IMR-90 (cell line): ENCODE data around the gene PLPP7. TPM values are rescaled to one million over a fixed set of nuclear protein-coding genes. Genes with fewer than 3 reads are reported as not detected.

Experiments
- ATAC-seq: fragments of 200-7000 bp; cut with Tn5 transposase; 2 replicates; pipeline ENCODE4 v1.9.1; 2020; ENCODE audit warnings: low read depth, mild to moderate bottlenecking, moderate library complexity
- BruUV-seq: library from RNA; stranded (reverse); fragments of 400-500 nt; replicated peaks from 2 replicates; lab custom pipeline; 2021; lab: Mats Ljungman, UMichigan
- CTCF ChIA-PET: fragments of 300-600 bp; formaldehyde crosslinking; extraction: SDS; loops from one replicate; lab custom pipeline; 2021; ENCODE audit warnings: antibody characterized with exemption; lab: Yijun Ruan, JAX
- POLR2A ChIA-PET: fragments of 300-600 bp; sonication (Branson Sonifier 250); formaldehyde crosslinking; loops from one replicate; lab custom pipeline; 2022; ENCODE audit warnings: antibody characterized with exemption; ENCODE audit not compliant: unreplicated experiment; lab: Charles Lee
- DNase-seq: peaks from one replicate; pipeline ENCODE4 v3.0.0; 2013
- H2AFZ ChIP-seq: replicated peaks from 2 replicates; pipeline ENCODE3; 2013; ENCODE audit warnings: low read length, mild to moderate bottlenecking; ENCODE audit not compliant: poor library complexity
- H2AK5ac ChIP-seq: 2 replicates; pipeline ENCODE4 v1.6.1; 2013; ENCODE audit warnings: low read depth, low read length, inconsistent platforms
- H2AK9ac ChIP-seq: replicated peaks from 2 replicates; pipeline ENCODE3; 2013; ENCODE audit warnings: mild to moderate bottlenecking, low read depth, low read length, moderate library complexity; ENCODE audit not compliant: poor library complexity
- H2BK120ac ChIP-seq: 2 replicates; pipeline ENCODE4 v1.6.1; 2013; ENCODE audit warnings: low read depth, low read length, inconsistent platforms
- H2BK15ac ChIP-seq: 3 replicates; pipeline ENCODE4 v1.6.1; 2013; ENCODE audit warnings: low read depth, low read length, inconsistent platforms
- H2BK20ac ChIP-seq: 2 replicates; pipeline ENCODE4 v1.6.1; 2013; ENCODE audit warnings: low read depth, mild to moderate bottlenecking, inconsistent platforms, low read length, moderate library complexity
- H2BK5ac ChIP-seq: 2 replicates; pipeline ENCODE4 v1.6.1; 2013; ENCODE audit warnings: mild to moderate bottlenecking, low read depth, low read length, inconsistent platforms; ENCODE audit not compliant: poor library complexity, severe bottlenecking
- H3K14ac ChIP-seq: replicated peaks from 2 replicates; pipeline ENCODE4 v1.6.1; 2013; ENCODE audit warnings: low read depth, low read length, inconsistent platforms
- H3K18ac ChIP-seq: 2 replicates; pipeline ENCODE4 v1.6.1; 2013; ENCODE audit warnings: low read depth, low read length, control low read depth
- H3K23ac ChIP-seq: 2 replicates; pipeline ENCODE4 v1.6.1; 2013; ENCODE audit warnings: low read depth, low read length, inconsistent platforms
- H3K27ac ChIP-seq: 2 replicates; pipeline ENCODE4 v1.5.1; 2013; ENCODE audit warnings: mild to moderate bottlenecking, control low read depth, low read length; ENCODE audit not compliant: insufficient read depth
- H3K27me3 ChIP-seq: 2 replicates; pipeline ENCODE4 v1.6.1; 2013; ENCODE audit warnings: low read length; ENCODE audit not compliant: control insufficient read depth, insufficient read depth
- H3K36me3 ChIP-seq: 2 replicates; pipeline ENCODE4 v1.6.1; 2013; ENCODE audit warnings: low read length, mixed read lengths; ENCODE audit not compliant: control insufficient read depth, insufficient read depth
- H3K4ac ChIP-seq: 2 replicates; pipeline ENCODE4 v1.6.1; 2013; ENCODE audit warnings: low read depth, low read length, inconsistent platforms
- H3K4me1 ChIP-seq: 2 replicates; pipeline ENCODE4 v1.6.1; 2013; ENCODE audit warnings: low read length, mixed read lengths; ENCODE audit not compliant: control insufficient read depth, insufficient read depth
- H3K4me2 ChIP-seq: 2 replicates; pipeline ENCODE4 v1.6.1; 2013; ENCODE audit warnings: low read depth, mild to moderate bottlenecking, control low read depth, low read length, moderate library complexity
- H3K4me3 ChIP-seq: 2 replicates; pipeline ENCODE4 v1.5.1; 2013; ENCODE audit warnings: low read depth, mild to moderate bottlenecking, control low read depth, low read length, moderate library complexity; ENCODE audit not compliant: insufficient read depth
- H3K56ac ChIP-seq: 2 replicates; pipeline ENCODE4 v1.6.1; 2013; ENCODE audit warnings: low read length, inconsistent platforms; ENCODE audit not compliant: insufficient read depth; ENCODE audit errors: extremely low read depth
- H3K79me1 ChIP-seq, 2 experiments: 2 replicates each; pipeline ENCODE4 v1.6.1; 2013; ENCODE audit warnings: low read length in 2 of 2, inconsistent platforms in 1 of 2, low read depth in 1 of 2
- H3K9ac ChIP-seq: 2 replicates; pipeline ENCODE4 v1.6.1; 2013; ENCODE audit warnings: low read depth, low read length, control low read depth
- H3K9me1 ChIP-seq: 2 replicates; pipeline ENCODE4 v1.6.1; 2013; ENCODE audit warnings: low read length, inconsistent platforms; ENCODE audit not compliant: insufficient read depth
- H3K9me3 ChIP-seq: 2 replicates; pipeline ENCODE4 v1.6.1; 2013; ENCODE audit warnings: low read length; ENCODE audit not compliant: control insufficient read depth, insufficient read depth
- H4K20me1 ChIP-seq: 2 replicates; pipeline ENCODE4 v1.6.1; 2013; ENCODE audit warnings: low read length, inconsistent platforms; ENCODE audit not compliant: insufficient read depth
- H4K5ac ChIP-seq: 2 replicates; pipeline ENCODE4 v1.6.1; 2013; ENCODE audit warnings: mild to moderate bottlenecking, low read depth, low read length, control low read depth
- H4K8ac ChIP-seq, 2 experiments: 2 replicates each; pipeline ENCODE4 v1.6.1; 2013; ENCODE audit warnings: low read depth in 2 of 2, low read length in 2 of 2, control low read depth in 1 of 2, inconsistent platforms in 1 of 2
- H4K91ac ChIP-seq: 2 replicates; pipeline ENCODE4 v1.6.1; 2013; ENCODE audit warnings: low read depth, low read length, inconsistent platforms; ENCODE audit not compliant: insufficient read depth
- BHLHE40 ChIP-seq: fragments of 150-350 bp; IDR thresholded peaks from 2 replicates; pipeline ENCODE4 v1.6.1; 2016; ENCODE audit warnings: mild to moderate bottlenecking, low read depth, low read length
- CEBPB ChIP-seq: IDR thresholded peaks from 2 replicates; pipeline ENCODE4 v1.6.1; 2012; ENCODE audit warnings: low read depth, low read length, improper control_type of control experiment
- CHD1 ChIP-seq: IDR thresholded peaks from 2 replicates; pipeline ENCODE4 v1.6.1; 2012; ENCODE audit warnings: low read depth, low read length, improper control_type of control experiment
- FOS ChIP-seq: fragments of 150-350 bp; IDR thresholded peaks from 2 replicates; pipeline ENCODE4 v1.6.1; 2016; ENCODE audit warnings: low read depth, low read length
- MAFK ChIP-seq: IDR thresholded peaks from 2 replicates; pipeline ENCODE4 v1.6.1; 2012; ENCODE audit warnings: low read depth, low read length, improper control_type of control experiment
- MAZ ChIP-seq: IDR thresholded peaks from 2 replicates; pipeline ENCODE4 v1.6.1; 2012; ENCODE audit warnings: low read depth, mild to moderate bottlenecking, low read length, improper control_type of control experiment, moderate library complexity, borderline replicate concordance
- MXI1 ChIP-seq: IDR thresholded peaks from 2 replicates; pipeline ENCODE4 v1.6.1; 2012; ENCODE audit warnings: low read depth, mild to moderate bottlenecking, low read length, moderate library complexity, borderline replicate concordance
- NFE2L2 ChIP-seq: fragments of 150-350 bp; IDR thresholded peaks from 2 replicates; pipeline ENCODE4 v1.6.1; 2016; ENCODE audit warnings: low read depth, mild to moderate bottlenecking, low read length
- POLR2A ChIP-seq: IDR thresholded peaks from 2 replicates; pipeline ENCODE4 v1.6.1; 2012; ENCODE audit warnings: mild to moderate bottlenecking, low read depth, low read length
- RAD21 ChIP-seq: IDR thresholded peaks from 2 replicates; pipeline ENCODE4 v1.6.1; 2012; ENCODE audit warnings: low read length, improper control_type of control experiment
- SMC3 ChIP-seq: fragments of 150-350 bp; IDR thresholded peaks from 2 replicates; pipeline ENCODE4 v1.6.1; 2016; ENCODE audit warnings: low read depth, mild to moderate bottlenecking, antibody characterized with exemption, low read length, moderate library complexity
- WGBS, 2 experiments: methylation state at CpG; one replicate each; pipeline versions ENCODE4 v1.1.5 to v1.1.7; 2013; ENCODE audit warnings: missing lambda C conversion rate in 2 of 2; ENCODE audit not compliant: insufficient read length in 1 of 2; ENCODE audit errors: extremely low coverage in 2 of 2; 5-methylcytosine and 5-hydroxymethylcytosine counted together
- dilution Hi-C: fragments of 300-500 bp; cut with HindIII; formaldehyde crosslinking; loops from one replicate; pipeline ENCODE4 v1.14.3; 2018; ENCODE audit warnings: low sequenced_read_pairs; ENCODE audit not compliant: unreplicated experiment
- in situ Hi-C: fragments of 300-500 bp; cut with MboI; formaldehyde crosslinking; loops from 3 replicates; pipeline ENCODE4 v1.14.3; 2019; ENCODE audit warnings: low sequenced_read_pairs, inconsistent platforms, mixed read lengths
- intact Hi-C: fragments of 100-400 bp; cut with micrococcal nuclease; formaldehyde crosslinking; loops from 2 replicates; pipeline ENCODE4 v1.10.0; 2022
- polyA plus RNA-seq, 3 experiments: library from polyadenylated mRNA; depleted of rRNA; stranded (reverse); fragments of >200 nt; gene quantifications; 2 replicates each; pipeline ENCODE4 v1.2.3, GENCODE V29; 2012; ENCODE audit warnings: low replicate concordance in 1 of 3
- total RNA-seq: library from RNA; depleted of rRNA; stranded (reverse); fragments of >200 nt; gene quantifications from 2 replicates; pipeline ENCODE4 v1.2.3, GENCODE V29; 2012
- TF ChIP-seq, protein P1 (sequence below): fragments of 150-350 bp; IDR thresholded peaks from 2 replicates; pipeline ENCODE4 v1.6.1; 2017; ENCODE audit warnings: mild to moderate bottlenecking, antibody characterized with exemption, low read length, low read depth
- TF ChIP-seq, protein P2 (sequence below): fragments of 150-350 bp; IDR thresholded peaks from 2 replicates; pipeline ENCODE4 v1.6.1; 2016; ENCODE audit warnings: low read depth, mild to moderate bottlenecking, low read length, moderate library complexity, borderline replicate concordance
- TF ChIP-seq, protein P3 (sequence below): conservative IDR thresholded peaks from 2 replicates; pipeline ENCODE4 v1.5.1; 2012; ENCODE audit warnings: mild to moderate bottlenecking, low read depth, low read length, improper control_type of control experiment

The PLPP7 gene
- total and polyA plus RNA-seq, 2 of the 4 experiments (the other 2 are of a cell fraction), result 0.54 to 1.2 TPM

DNA sequence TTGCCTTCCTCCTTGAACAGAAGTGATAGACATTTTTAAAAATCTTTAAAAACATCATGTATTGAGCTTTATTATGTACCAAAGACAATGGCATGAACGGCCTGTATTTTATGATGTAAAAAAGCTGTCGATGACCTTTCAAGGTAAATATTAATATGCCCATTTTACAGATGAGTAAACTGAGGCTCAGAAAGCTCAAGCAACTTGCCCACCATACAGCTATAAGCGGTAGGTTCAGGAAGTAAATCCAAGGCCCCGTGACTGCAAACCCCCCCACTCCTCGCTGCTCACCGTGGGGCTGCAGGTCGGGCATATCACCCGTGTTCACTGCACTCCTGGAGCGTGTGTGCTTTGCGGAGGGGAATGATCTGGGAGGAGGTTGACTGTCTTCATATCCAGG lies 3.4 kb downstream of the PLPP7 start:
- WGBS, 2 experiments, result 96% methylated on average over 5 of the region's 10 CpGs; no CpG with 5 or more reads in 1 of the 2 experiments
- H4K91ac ChIP-seq, result no peak overlapping the region
- no peak overlapping the region for H3K4me2 ChIP-seq
- no peak overlapping the region for H2BK120ac ChIP-seq
- no peak overlapping the region for H4K5ac ChIP-seq
- no peak overlapping the region for H3K27ac ChIP-seq
- no peak overlapping the region for H2BK5ac ChIP-seq
- ATAC-seq, result no peak
- H3K4me3 ChIP-seq, result no peak overlapping the region
- H2BK20ac ChIP-seq, result no peak overlapping the region
- ChIA-PET POLR2A (no interaction called here), CTCF (interaction anchor here (0.7 kb wide), 1 partner anchor 36 kb away, joined by 3 read pairs; no protein-coding TSS in a partner anchor)
- H2AFZ ChIP-seq, result no peak overlapping the region
- TF ChIP-seq, protein P1, sequence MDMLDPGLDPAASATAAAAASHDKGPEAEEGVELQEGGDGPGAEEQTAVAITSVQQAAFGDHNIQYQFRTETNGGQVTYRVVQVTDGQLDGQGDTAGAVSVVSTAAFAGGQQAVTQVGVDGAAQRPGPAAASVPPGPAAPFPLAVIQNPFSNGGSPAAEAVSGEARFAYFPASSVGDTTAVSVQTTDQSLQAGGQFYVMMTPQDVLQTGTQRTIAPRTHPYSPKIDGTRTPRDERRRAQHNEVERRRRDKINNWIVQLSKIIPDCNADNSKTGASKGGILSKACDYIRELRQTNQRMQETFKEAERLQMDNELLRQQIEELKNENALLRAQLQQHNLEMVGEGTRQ, result no peak
- TF ChIP-seq BHLHE40, result no peak
- no peak for TF ChIP-seq FOS
- TF ChIP-seq, protein P2, sequence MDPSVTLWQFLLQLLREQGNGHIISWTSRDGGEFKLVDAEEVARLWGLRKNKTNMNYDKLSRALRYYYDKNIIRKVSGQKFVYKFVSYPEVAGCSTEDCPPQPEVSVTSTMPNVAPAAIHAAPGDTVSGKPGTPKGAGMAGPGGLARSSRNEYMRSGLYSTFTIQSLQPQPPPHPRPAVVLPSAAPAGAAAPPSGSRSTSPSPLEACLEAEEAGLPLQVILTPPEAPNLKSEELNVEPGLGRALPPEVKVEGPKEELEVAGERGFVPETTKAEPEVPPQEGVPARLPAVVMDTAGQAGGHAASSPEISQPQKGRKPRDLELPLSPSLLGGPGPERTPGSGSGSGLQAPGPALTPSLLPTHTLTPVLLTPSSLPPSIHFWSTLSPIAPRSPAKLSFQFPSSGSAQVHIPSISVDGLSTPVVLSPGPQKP, result no peak
- no peak for TF ChIP-seq MAZ
- TF ChIP-seq MXI1, result no peak
- no peak for TF ChIP-seq RAD21
- TF ChIP-seq POLR2A, result no peak
- TF ChIP-seq CEBPB, result no peak
- TF ChIP-seq MAFK, result no peak
- no peak for TF ChIP-seq NFE2L2
- no peak for TF ChIP-seq SMC3
- TF ChIP-seq CHD1, result no peak
- TF ChIP-seq, protein P3, sequence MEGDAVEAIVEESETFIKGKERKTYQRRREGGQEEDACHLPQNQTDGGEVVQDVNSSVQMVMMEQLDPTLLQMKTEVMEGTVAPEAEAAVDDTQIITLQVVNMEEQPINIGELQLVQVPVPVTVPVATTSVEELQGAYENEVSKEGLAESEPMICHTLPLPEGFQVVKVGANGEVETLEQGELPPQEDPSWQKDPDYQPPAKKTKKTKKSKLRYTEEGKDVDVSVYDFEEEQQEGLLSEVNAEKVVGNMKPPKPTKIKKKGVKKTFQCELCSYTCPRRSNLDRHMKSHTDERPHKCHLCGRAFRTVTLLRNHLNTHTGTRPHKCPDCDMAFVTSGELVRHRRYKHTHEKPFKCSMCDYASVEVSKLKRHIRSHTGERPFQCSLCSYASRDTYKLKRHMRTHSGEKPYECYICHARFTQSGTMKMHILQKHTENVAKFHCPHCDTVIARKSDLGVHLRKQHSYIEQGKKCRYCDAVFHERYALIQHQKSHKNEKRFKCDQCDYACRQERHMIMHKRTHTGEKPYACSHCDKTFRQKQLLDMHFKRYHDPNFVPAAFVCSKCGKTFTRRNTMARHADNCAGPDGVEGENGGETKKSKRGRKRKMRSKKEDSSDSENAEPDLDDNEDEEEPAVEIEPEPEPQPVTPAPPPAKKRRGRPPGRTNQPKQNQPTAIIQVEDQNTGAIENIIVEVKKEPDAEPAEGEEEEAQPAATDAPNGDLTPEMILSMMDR, result no peak
- no peaks in the 10 kb centered on the region for H4K20me1 ChIP-seq
- no peaks in the 10 kb centered on the region for H3K36me3 ChIP-seq
- H3K9me1 ChIP-seq, result no peaks in the 10 kb centered on the region
- H3K79me1 ChIP-seq, result no peaks in the 10 kb centered on the region
- no peak overlapping the region for H2AK9ac ChIP-seq
- H2BK15ac ChIP-seq, result no peak overlapping the region
- BruUV-seq, result no TSS peak
- dilution Hi-C loops, result no loop called here
- H3K4ac ChIP-seq, result no peak overlapping the region
- no peak overlapping the region for H2AK5ac ChIP-seq
- in situ Hi-C loops, result no loop called here
- no peak overlapping the region for H3K56ac ChIP-seq
- no peak overlapping the region for H3K18ac ChIP-seq
- H3K23ac ChIP-seq, result no peak overlapping the region
- intact Hi-C loops, result no loop called here
- H3K14ac ChIP-seq, result no peak overlapping the region
- H3K9me3 ChIP-seq, result no peaks in the 10 kb centered on the region
- no peak overlapping the region for H4K8ac ChIP-seq
- H3K4me1 ChIP-seq, result no peaks in the 10 kb centered on the region
- DNase-seq, result no peak
- no peaks in the 10 kb centered on the region; the same call in 1 of the 2 replicates for H3K27me3 ChIP-seq
- H3K9ac ChIP-seq, result no peak overlapping the region
